ENCODE data around the gene LSAMP. TPM values are rescaled to one million over a fixed set of nuclear protein-coding genes. Genes with fewer than 3 reads are reported as not detected.

LSAMP gene
- total RNA-seq, 2 donors from 2014 or later, result 1.9 to 5.4 TPM

DNA sequence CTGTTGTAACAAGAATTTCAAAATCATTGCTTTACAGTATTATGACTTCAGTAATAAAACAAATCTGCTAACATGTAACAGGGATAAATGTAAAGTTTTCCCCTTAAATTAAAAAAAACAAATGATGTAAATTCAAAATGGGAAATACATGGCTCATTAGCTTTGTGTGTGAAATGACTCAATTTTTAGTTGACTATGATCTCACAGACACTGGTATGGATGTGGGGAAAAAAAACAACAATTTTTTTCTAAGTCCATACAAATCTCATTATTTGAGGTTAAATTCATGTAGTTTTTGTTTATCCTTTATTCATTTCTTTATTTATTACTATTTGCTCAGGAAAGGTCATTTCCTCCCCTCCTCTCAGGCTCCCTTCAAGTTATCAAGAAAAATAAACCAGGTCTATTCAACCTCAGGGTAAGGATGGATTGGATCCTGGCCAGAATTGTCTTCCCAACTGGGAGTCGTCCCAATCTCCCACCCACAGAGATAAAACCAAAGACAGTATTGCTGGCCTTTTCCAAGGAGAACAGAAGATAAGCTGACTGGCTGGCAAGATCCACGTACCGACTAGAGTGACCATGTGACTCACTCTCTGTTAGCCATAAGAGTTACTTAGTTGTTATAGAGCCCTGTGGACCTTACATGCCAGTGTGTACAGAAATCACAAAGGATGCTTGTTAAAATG lies 448.7 kb downstream of the LSAMP start:
- H3K27me3 ChIP-seq (replicated peaks; ENCODE audit: insufficient read depth), result no peaks in the 10 kb centered on the region
- no peak overlapping the region for H3K27ac ChIP-seq
- DNase-seq (ENCODE audit: low spot score) (no peak), ATAC-seq (ENCODE audit: insufficient number of reproducible peaks, low FRiP score, low read depth) (no peak)
- H3K4me3 ChIP-seq, result no peak overlapping the region
- TF ChIP-seq, protein P1, sequence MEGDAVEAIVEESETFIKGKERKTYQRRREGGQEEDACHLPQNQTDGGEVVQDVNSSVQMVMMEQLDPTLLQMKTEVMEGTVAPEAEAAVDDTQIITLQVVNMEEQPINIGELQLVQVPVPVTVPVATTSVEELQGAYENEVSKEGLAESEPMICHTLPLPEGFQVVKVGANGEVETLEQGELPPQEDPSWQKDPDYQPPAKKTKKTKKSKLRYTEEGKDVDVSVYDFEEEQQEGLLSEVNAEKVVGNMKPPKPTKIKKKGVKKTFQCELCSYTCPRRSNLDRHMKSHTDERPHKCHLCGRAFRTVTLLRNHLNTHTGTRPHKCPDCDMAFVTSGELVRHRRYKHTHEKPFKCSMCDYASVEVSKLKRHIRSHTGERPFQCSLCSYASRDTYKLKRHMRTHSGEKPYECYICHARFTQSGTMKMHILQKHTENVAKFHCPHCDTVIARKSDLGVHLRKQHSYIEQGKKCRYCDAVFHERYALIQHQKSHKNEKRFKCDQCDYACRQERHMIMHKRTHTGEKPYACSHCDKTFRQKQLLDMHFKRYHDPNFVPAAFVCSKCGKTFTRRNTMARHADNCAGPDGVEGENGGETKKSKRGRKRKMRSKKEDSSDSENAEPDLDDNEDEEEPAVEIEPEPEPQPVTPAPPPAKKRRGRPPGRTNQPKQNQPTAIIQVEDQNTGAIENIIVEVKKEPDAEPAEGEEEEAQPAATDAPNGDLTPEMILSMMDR (IDR thresholded peaks at IDR 0.05), result no peak
- no peaks in the 10 kb centered on the region for H3K9me3 ChIP-seq
- no peaks in the 10 kb centered on the region for H3K36me3 ChIP-seq
- no peaks in the 10 kb centered on the region for H3K4me1 ChIP-seq (ENCODE audit: control insufficient read depth in 1 of 2, low read depth in 2 of 2)

DNA sequence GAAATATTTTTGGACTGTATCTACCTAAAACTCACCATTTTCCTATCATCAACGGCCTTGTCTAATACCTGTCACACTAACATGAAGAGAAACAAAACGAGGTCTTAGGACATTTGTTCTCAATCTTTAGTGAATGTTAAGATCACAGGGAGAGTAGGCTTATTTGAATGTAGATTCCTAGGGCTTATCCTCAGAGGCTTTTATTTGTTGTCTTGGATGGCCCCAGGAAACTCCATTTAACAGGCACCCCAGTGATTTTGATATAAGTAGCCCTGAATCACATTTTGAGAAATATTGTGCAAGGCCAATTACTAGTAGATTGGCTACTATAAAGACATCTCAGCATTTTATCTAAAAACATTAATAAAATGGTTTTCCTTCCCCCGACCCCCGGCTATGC lies 454.6 kb downstream of the LSAMP start:
- ATAC-seq (ENCODE audit: insufficient number of reproducible peaks, low FRiP score, low read depth), result no peak
- H3K27ac ChIP-seq, result no peak overlapping the region
- TF ChIP-seq, protein P1 (IDR thresholded peaks at IDR 0.05), result no peak
- H3K36me3 ChIP-seq, result no peaks in the 10 kb centered on the region
- H3K9me3 ChIP-seq, result no peaks in the 10 kb centered on the region
- H3K27me3 ChIP-seq (replicated peaks; ENCODE audit: insufficient read depth), result no peaks in the 10 kb centered on the region
- H3K4me3 ChIP-seq, result no peak overlapping the region
- no peaks in the 10 kb centered on the region for H3K4me1 ChIP-seq (ENCODE audit: control insufficient read depth in 1 of 2, low read depth in 2 of 2)
- DNase-seq (ENCODE audit: low spot score), result no peak

DNA sequence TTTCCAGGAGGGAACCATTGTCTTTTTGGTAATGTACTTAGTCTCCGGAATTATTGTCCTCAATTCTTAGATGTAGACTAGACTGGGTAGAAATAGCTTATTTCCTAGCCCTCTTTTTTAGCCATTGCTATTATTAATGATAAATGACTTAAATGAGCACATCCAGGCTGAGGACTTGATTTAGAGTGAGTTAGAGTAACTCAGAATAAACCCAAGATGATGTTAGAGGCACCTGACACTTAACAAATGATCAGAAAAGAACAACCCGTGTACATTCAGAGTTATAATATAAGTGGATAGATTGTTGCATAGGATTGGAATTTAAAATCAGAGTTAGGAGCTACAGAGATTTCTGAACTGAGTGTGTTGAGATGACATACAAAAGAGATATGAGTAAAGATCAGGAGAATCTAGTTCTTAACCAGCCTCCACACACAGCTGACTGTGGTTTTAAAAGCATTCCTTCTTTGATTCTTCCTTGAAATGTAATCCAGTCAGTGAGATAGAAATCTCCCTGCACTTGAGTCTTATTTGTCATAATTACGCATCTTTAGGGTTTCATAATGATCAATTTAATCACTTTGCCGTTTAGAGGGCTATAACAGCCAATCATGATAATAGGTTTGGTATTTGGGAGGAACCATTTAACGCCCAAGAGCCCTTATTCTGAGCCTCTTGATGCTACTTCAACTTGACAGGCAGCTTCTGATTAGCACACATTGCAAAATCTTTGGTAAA lies 455.4 kb downstream of the LSAMP start:
- Histone ChIP-seq H3K36me3 (no peaks in the 10 kb centered on the region), H3K4me1 (ENCODE audit: control insufficient read depth in 1 of 2, low read depth in 2 of 2) (no peaks in the 10 kb centered on the region), H3K9me3 (no peaks in the 10 kb centered on the region), H3K4me3 (no peak overlapping the region), H3K27ac (no peak overlapping the region), H3K27me3 (replicated peaks; ENCODE audit: insufficient read depth) (no peaks in the 10 kb centered on the region)
- no peak for DNase-seq (ENCODE audit: low spot score)
- ATAC-seq (ENCODE audit: insufficient number of reproducible peaks, low FRiP score, low read depth), result no peak
- TF ChIP-seq, protein P1 (IDR thresholded peaks at IDR 0.05), result no peak

DNA sequence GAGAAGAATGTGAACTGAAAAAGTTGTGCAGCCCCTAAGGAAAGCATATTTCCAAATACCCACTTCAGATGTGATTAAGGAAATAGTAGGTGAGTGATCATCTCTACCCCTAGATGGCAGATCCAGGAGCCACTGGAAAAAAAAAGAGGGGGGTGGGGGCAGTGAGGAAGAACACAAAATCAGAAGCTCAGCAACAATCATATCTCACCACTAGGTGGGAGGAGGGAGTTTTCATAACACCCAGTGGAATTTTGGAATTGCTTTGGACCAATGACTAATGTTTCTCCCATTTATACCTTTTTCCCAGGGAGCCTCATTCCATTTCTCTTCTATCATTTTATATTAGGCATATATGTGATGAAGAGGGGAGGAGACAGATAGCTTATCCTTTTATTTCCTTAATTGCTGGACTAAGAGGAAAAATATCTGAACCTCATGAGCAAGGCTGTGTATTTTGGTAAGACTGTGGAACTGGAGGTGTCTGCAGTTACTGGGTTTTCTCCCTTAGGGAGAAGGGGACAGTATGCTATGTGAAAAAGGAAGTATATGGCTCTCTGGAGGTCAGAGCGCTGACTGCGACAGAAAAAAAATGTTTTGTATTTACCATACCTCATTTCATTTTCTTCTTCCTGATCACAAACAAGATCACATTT lies 458.6 kb downstream of the LSAMP start:
- Histone ChIP-seq H3K9me3 (no peaks in the 10 kb centered on the region), H3K4me1 (ENCODE audit: control insufficient read depth in 1 of 2, low read depth in 2 of 2) (no peaks in the 10 kb centered on the region), H3K36me3 (no peaks in the 10 kb centered on the region), H3K4me3 (no peak overlapping the region), H3K27me3 (replicated peaks; ENCODE audit: insufficient read depth) (no peaks in the 10 kb centered on the region), H3K27ac (no peak overlapping the region)
- TF ChIP-seq, protein P1 (IDR thresholded peaks at IDR 0.05), result no peak
- DNase-seq (ENCODE audit: low spot score) (no peak), ATAC-seq (ENCODE audit: insufficient number of reproducible peaks, low FRiP score, low read depth) (no peak)

DNA sequence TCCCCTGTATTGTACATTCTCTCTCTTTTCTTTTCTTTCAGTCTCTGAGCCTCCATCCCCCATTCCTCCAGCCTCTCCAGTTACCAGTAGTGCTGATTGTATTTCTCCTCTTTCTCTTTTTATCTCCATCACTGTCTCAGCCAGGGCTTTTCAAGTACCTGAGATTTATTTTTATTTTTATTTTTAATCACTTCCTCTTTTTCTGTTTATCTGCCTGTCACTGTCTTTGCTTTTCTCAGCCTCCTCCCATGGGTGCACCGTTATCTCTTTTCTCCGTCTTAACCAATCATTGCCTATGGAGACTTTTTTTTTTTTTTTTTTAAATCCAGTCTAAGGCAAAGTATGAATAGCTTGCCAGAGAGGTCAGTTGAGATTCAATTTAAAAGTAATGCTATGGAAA lies 462.7 kb downstream of the LSAMP start:
- Histone ChIP-seq H3K27me3 (replicated peaks; ENCODE audit: insufficient read depth) (no peaks in the 10 kb centered on the region), H3K27ac (no peak overlapping the region), H3K9me3 (no peaks in the 10 kb centered on the region), H3K36me3 (no peaks in the 10 kb centered on the region), H3K4me3 (no peak overlapping the region), H3K4me1 (ENCODE audit: control insufficient read depth in 1 of 2, low read depth in 2 of 2) (no peaks in the 10 kb centered on the region)
- ATAC-seq (ENCODE audit: insufficient number of reproducible peaks, low FRiP score, low read depth) (no peak), DNase-seq (ENCODE audit: low spot score) (no peak)
- TF ChIP-seq, protein P1 (IDR thresholded peaks at IDR 0.05), result no peak
